HepG2 (cell line): ENCODE data around the gene NSMCE1. TPM values are rescaled to one million over a fixed set of nuclear protein-coding genes. Genes with fewer than 3 reads are reported as not detected.

Experiments
- ATRX ChIP-seq: sonication (generic); formaldehyde crosslinking; IDR thresholded peaks from 2 replicates; pipeline ENCODE4 v1.4.0; 2020; ENCODE audit warnings: missing genetic modification reagents, borderline replicate concordance
- GATA4 ChIP-seq: sonication (generic); IDR thresholded peaks from 2 replicates; pipeline ENCODE4 v1.6.1; 2016; ENCODE audit warnings: antibody characterized with exemption, low read depth, borderline replicate concordance
- GATAD1 ChIP-seq: IDR thresholded peaks from 2 replicates; pipeline ENCODE4 v1.6.1; 2016; ENCODE audit warnings: missing genetic modification reagents, missing compliant biosample characterization
- HIVEP1 ChIP-seq: sonication (generic); formaldehyde crosslinking; IDR thresholded peaks from 2 replicates; pipeline ENCODE4 v1.4.0; 2020; ENCODE audit warnings: mild to moderate bottlenecking, missing genetic modification reagents
- KDM2A ChIP-seq: sonication (generic); formaldehyde crosslinking; IDR thresholded peaks from 2 replicates; pipeline ENCODE4 v1.4.0; 2020; ENCODE audit warnings: low read depth, missing genetic modification reagents, borderline replicate concordance
- KLF9 ChIP-seq: IDR thresholded peaks from 2 replicates; pipeline ENCODE4 v1.6.1; 2016; ENCODE audit warnings: low read depth
- POLR2AphosphoS5 ChIP-seq: IDR thresholded peaks from 2 replicates; pipeline ENCODE4 v1.6.1; 2012; ENCODE audit warnings: low read depth, low read length
- RBFOX2 ChIP-seq: fragments of 200-400 bp; formaldehyde crosslinking; IDR thresholded peaks from 2 replicates; pipeline ENCODE4 v1.6.1; 2017; ENCODE audit warnings: low read depth, mild to moderate bottlenecking, low read length
- TOPORS ChIP-seq: sonication (generic); formaldehyde crosslinking; IDR thresholded peaks from 2 replicates; pipeline ENCODE4 v1.8.0; 2023; ENCODE audit warnings: mild to moderate bottlenecking, missing genetic modification reagents
- ZC3H4 ChIP-seq: sonication (generic); formaldehyde crosslinking; IDR thresholded peaks from 2 replicates; pipeline ENCODE4 v1.4.0; 2020; ENCODE audit warnings: missing genetic modification reagents, borderline replicate concordance
- ZMYM3 ChIP-seq: sonication (generic); formaldehyde crosslinking; IDR thresholded peaks from 2 replicates; pipeline ENCODE4 v1.5.1; 2020; ENCODE audit warnings: mild to moderate bottlenecking, missing genetic modification reagents
- ZNF136 ChIP-seq: sonication (generic); formaldehyde crosslinking; IDR thresholded peaks from 2 replicates; pipeline ENCODE4 v1.8.1; 2022; ENCODE audit warnings: low read depth, mild to moderate bottlenecking, moderate library complexity, missing genetic modification reagents
- ZNF326 ChIP-seq: sonication (generic); formaldehyde crosslinking; IDR thresholded peaks from 2 replicates; pipeline ENCODE4 v1.4.0; 2020; ENCODE audit warnings: missing genetic modification reagents, borderline replicate concordance
- ZNF432 ChIP-seq: sonication (generic); formaldehyde crosslinking; IDR thresholded peaks from 2 replicates; pipeline ENCODE4 v1.5.0; 2020; ENCODE audit warnings: missing genetic modification reagents, mild to moderate bottlenecking, borderline replicate concordance
- ZNF543 ChIP-seq: sonication (generic); formaldehyde crosslinking; IDR thresholded peaks from 2 replicates; pipeline ENCODE4 v1.4.0; 2020; ENCODE audit warnings: mild to moderate bottlenecking, missing genetic modification reagents
- ZNF605 ChIP-seq: sonication (generic); formaldehyde crosslinking; IDR thresholded peaks from 2 replicates; pipeline ENCODE4 v1.8.0; 2022; ENCODE audit warnings: mild to moderate bottlenecking, missing genetic modification reagents
- ZNF619 ChIP-seq: sonication (generic); formaldehyde crosslinking; IDR thresholded peaks from 2 replicates; pipeline ENCODE4 v1.4.0; 2020; ENCODE audit warnings: mild to moderate bottlenecking, missing genetic modification reagents
- polyA plus RNA-seq, 8 experiments: library from polyadenylated mRNA; depleted of rRNA in 3 of 8; stranded (reverse) in 7 of 8; unstranded in 1 of 8; fragments of >200 nt; fragmentation: Illumina TruSeq in 4 of 8; extraction: Trizol in 4 of 8; gene quantifications; 2 replicates each; pipeline versions ENCODE4 v1.2.1 to v1.2.3, GENCODE V29; 2011 to 2016; ENCODE audit warnings: low read depth in 4 of 8, missing spikeins in 1 of 8, mixed read lengths in 1 of 8; ENCODE audit not compliant: insufficient read depth in 1 of 8
- total RNA-seq, 5 experiments: library from RNA; depleted of rRNA; stranded (reverse); fragments of >200 nt; fragmentation: Illumina TruSeq; extraction: Trizol; gene quantifications; 2 replicates each; pipeline ENCODE4 v1.2.3, GENCODE V29; 2016; ENCODE audit warnings: low read depth in 1 of 5
- TF ChIP-seq, protein P1 (sequence below): sonication (generic); formaldehyde crosslinking; IDR thresholded peaks from 2 replicates; pipeline ENCODE4 v1.4.0; 2020; ENCODE audit warnings: missing genetic modification reagents, mild to moderate bottlenecking, borderline replicate concordance
- TF ChIP-seq, protein P2 (sequence below): sonication (generic); formaldehyde crosslinking; IDR thresholded peaks from 2 replicates; pipeline ENCODE4 v1.5.0; 2020; ENCODE audit warnings: mild to moderate bottlenecking, missing genetic modification reagents, borderline replicate concordance
- TF ChIP-seq, protein P3 (sequence below): sonication (generic); formaldehyde crosslinking; IDR thresholded peaks from 2 replicates; pipeline ENCODE4 v1.4.0; 2020; ENCODE audit warnings: missing genetic modification reagents, mild to moderate bottlenecking, borderline replicate concordance

NSMCE1 gene
- total and polyA plus RNA-seq, 2 of the 13 experiments (the other 11 are each of a cell fraction or from before 2014, with no cell fraction given): 42.7 to 52.9 TPM

DNA sequence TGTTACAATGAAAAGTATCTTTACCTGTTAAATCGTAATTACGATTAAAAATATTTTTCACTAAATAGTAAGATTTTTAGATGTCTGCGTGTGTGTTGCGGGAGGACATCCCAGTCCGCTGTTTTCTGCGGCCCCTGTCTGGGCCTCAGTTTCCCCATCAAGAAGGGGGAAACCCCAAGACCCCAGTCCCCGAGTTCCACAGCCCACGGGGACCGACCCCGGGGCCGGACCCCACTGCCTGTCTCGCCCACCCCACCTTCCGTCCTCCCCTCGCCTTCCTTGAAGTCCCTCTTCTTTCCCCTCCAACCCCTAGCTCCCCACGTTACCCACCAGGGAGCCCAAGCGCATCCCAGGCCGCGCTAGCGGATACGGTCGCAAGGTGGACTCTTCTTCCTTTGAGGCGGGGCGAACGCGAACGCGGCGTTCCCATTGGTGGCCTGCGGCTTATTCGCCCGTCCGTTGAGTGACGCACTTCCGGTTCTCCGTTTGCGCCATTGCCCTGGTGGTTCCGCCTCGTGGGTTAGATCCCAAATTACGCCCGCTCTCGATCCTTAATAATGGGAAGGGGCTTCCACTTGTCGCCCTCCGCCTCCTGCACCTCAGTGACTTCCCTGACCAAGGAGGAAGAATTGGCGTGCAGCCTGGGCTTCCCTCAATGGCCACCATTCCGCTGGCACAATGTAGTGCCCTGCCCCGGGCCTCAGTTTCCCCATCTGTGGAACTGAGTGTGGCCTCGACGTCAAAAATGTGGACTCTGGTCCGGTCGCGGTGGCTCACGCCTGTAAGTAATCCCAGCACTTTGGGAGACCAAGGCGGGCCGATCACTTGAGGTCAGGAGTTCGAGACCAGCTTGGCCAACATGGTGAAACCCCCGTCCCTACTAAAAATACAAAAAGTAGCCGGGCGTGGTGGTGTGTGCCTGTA is at the start of gene NSMCE1 (continued):
- TF ChIP-seq, protein P1, sequence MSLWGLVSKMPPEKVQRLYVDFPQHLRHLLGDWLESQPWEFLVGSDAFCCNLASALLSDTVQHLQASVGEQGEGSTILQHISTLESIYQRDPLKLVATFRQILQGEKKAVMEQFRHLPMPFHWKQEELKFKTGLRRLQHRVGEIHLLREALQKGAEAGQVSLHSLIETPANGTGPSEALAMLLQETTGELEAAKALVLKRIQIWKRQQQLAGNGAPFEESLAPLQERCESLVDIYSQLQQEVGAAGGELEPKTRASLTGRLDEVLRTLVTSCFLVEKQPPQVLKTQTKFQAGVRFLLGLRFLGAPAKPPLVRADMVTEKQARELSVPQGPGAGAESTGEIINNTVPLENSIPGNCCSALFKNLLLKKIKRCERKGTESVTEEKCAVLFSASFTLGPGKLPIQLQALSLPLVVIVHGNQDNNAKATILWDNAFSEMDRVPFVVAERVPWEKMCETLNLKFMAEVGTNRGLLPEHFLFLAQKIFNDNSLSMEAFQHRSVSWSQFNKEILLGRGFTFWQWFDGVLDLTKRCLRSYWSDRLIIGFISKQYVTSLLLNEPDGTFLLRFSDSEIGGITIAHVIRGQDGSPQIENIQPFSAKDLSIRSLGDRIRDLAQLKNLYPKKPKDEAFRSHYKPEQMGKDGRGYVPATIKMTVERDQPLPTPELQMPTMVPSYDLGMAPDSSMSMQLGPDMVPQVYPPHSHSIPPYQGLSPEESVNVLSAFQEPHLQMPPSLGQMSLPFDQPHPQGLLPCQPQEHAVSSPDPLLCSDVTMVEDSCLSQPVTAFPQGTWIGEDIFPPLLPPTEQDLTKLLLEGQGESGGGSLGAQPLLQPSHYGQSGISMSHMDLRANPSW (CRISPR knock-in tag): no peak; the same call in 1 of the 2 replicates
- TF ChIP-seq HIVEP1 (peak; percentile 88), TOPORS (CRISPR knock-in tag) (no peak), POLR2AphosphoS5 (peak; percentile 97), ZNF326 (CRISPR knock-in tag) (no peak), ZNF543 (peak; percentile 53; the same call in 1 of the 2 replicates), GATAD1 (CRISPR knock-in tag) (peak; percentile 87), GATA4 (peak; percentile 76; the same call in 1 of the 2 replicates), ZNF619 (CRISPR knock-in tag) (peak; percentile 72; the same call in 1 of the 2 replicates), ZNF605 (CRISPR knock-in tag) (peak; percentile 92), ZC3H4 (no peak), ZNF432 (CRISPR knock-in tag) (no peak), ZMYM3 (peak; percentile 92), ZNF136 (CRISPR knock-in tag) (no peak), KLF9 (CRISPR knock-in tag) (no peak), RBFOX2 (peak; percentile 95), ATRX (CRISPR knock-in tag) (no peak), KDM2A (peak; percentile 85; the same call in 1 of the 2 replicates)
- TF ChIP-seq, protein P2, sequence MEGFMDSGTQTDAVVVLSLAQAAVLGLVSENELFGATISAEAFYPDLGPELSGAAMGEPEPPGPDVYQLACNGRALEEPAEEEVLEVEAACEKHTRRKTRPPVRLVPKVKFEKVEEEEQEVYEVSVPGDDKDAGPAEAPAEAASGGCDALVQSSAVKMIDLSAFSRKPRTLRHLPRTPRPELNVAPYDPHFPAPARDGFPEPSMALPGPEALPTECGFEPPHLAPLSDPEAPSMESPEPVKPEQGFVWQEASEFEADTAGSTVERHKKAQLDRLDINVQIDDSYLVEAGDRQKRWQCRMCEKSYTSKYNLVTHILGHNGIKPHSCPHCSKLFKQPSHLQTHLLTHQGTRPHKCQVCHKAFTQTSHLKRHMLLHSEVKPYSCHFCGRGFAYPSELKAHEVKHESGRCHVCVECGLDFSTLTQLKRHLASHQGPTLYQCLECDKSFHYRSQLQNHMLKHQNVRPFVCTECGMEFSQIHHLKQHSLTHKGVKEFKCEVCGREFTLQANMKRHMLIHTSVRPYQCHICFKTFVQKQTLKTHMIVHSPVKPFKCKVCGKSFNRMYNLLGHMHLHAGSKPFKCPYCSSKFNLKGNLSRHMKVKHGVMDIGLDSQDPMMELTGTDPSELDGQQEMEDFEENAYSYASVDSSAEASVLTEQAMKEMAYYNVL (CRISPR knock-in tag): peak; percentile 65; the same call in 1 of the 2 replicates
- TF ChIP-seq, protein P3, sequence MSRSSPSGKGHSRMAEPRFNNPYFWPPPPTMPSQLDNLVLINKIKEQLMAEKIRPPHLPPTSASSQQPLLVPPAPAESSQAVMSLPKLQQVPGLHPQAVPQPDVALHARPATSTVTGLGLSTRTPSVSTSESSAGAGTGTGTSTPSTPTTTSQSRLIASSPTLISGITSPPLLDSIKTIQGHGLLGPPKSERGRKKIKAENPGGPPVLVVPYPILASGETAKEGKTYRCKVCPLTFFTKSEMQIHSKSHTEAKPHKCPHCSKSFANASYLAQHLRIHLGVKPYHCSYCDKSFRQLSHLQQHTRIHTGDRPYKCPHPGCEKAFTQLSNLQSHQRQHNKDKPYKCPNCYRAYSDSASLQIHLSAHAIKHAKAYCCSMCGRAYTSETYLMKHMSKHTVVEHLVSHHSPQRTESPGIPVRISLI: 0 out of 2 replicates have a peak, but pooled peaks have one; percentile 30
